ENCODE results near the gene GAGE13.

- TF ChIP-seq CTCF (IDR thresholded peaks at IDR 0.05; ENCODE audit: low read length) (no peak), EZH2 (IDR thresholded peaks at IDR 0.05; ENCODE audit: borderline replicate concordance, low read length) (no peak)
Observed at GRCh38 chrX:49308604-49309269, 22.6 kb upstream of the GAGE13 start.

Measured in OCI-LY1 (cell line).